ENCODE measurements around the gene CLIC3.
"Not testable (repeated sequence)": the region's sequence is repeated elsewhere in the genome, so short reads cannot be mapped to it uniquely, and the experiment has no call there.

CLIC3 gene

DNA sequence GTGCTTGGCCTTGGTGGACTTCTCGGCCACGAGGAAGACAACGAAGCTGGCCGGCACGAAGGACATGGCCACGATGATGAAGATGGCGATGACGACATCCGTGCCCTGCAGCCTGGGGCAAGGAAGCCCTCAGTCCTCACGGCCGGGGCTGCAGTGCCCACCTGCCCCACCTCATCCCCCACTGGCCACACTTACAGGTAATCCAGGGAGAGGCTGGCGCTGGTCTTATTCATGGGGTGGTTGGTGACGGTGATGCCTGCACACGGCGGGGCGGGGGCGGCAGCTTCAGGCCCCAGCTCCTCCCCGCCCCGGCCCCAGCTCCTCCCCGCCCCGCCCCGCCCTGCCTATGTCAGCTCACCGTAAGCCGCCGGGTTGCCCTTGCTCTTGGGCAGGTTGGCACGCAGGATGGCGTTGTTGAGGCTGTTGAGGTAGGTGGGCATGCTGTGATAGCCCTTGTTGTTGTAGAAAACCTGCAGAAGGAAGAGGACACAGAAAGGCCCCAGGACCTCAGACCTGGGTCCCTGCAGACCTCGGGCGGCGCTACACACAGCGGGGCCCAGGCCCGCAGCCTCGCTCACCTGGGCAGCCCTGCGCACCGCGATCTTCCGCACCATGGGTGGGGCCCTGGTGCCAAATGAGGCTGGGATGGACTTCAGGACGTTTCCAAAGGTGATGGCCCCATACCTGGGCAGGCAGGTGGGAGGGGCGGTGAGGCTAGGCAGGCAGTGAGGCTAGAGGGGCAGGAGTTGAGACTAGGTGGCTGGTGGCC, 15.7 kb upstream of the CLIC3 start:
- no peaks in the 10 kb centered on the region for H3K4me1 ChIP-seq (ENCODE audit: control insufficient read depth in 5 of 5, insufficient read depth in 5 of 5, low read length in 5 of 5)
- no peak overlapping the region for H3K27ac ChIP-seq (ENCODE audit: low read depth, low read length)
- H3K36me3 ChIP-seq (ENCODE audit: control insufficient read depth in 5 of 5, insufficient read depth in 5 of 5, low read length in 5 of 5): peaks cover 0 to 84% (median 64%) of the 10 kb centered on the region in 5 donors
- no peak overlapping the region for H3K9ac ChIP-seq (ENCODE audit: low read length in 5 of 5)
- no peaks in the 10 kb centered on the region for H3K9me3 ChIP-seq (ENCODE audit: control insufficient read depth in 5 of 5, low read length in 5 of 5)
- H3K27me3 ChIP-seq (ENCODE audit: control insufficient read depth in 5 of 5, insufficient read depth in 4 of 5, low read length in 5 of 5): no peaks in the 10 kb centered on the region
- no peak overlapping the region for H3K4me3 ChIP-seq (ENCODE audit: low read depth in 1 of 5, low read length in 5 of 5)

- no peak overlapping the region for H3K27ac ChIP-seq (ENCODE audit: low read depth, low read length)
- no peaks in the 10 kb centered on the region for H3K4me1 ChIP-seq (ENCODE audit: control insufficient read depth in 5 of 5, insufficient read depth in 5 of 5, low read length in 5 of 5)
- no peaks in the 10 kb centered on the region for H3K9me3 ChIP-seq (ENCODE audit: control insufficient read depth in 5 of 5, low read length in 5 of 5)
- no peaks in the 10 kb centered on the region for H3K27me3 ChIP-seq (ENCODE audit: control insufficient read depth in 5 of 5, insufficient read depth in 4 of 5, low read length in 5 of 5)
- H3K9ac ChIP-seq (ENCODE audit: low read length in 5 of 5): no peak overlapping the region
- peaks cover 0 to 75% (median 57%) of the 10 kb centered on the region in 5 donors for H3K36me3 ChIP-seq (ENCODE audit: control insufficient read depth in 5 of 5, insufficient read depth in 5 of 5, low read length in 5 of 5)
- no peak overlapping the region for H3K4me3 ChIP-seq (ENCODE audit: low read depth in 1 of 5, low read length in 5 of 5)
These were observed 14.8 kb upstream of the CLIC3 start for GRCh38 chr9:137011156-137011555.

DNA sequence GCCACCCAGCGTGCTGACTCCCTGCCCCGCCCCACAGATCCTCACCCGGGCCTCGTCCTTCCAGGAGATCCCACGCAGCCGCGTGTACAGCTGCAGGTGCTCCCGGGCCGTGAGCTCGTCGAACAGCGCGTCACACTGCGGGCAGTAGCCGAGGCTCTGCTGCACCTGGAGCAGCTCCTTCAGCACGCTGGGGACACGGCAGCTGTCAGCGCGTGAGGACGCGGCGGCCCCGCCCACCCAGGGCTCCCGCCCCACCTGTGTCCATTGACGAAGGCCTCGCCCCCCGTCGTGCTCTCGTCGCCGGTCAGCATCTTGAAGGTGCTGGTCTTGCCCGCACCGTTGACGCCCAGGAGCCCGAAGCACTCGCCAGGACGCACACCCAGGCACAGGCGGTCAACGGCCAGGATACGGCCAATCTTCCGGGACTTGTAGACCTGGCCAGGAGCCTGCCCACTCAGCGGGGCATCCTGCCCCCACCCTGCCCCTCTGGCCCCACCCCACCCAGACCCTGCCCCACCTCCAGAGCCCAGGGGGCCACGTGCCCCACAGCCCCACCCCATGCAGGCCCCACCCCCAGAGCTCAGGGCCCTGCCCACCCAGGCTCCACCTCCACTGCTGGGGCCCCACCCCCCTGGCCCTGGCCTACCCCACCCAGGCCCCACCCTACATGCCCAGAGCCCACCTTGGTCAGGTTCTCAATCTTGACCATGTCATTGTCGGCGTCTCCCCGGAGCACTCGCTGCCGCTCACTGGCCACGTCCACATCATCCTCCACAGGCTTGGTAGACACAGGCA, 13.8 kb upstream of the CLIC3 start:
- no peak overlapping the region for H3K9ac ChIP-seq (ENCODE audit: low read length in 5 of 5)
- H3K27me3 ChIP-seq (ENCODE audit: control insufficient read depth in 5 of 5, insufficient read depth in 4 of 5, low read length in 5 of 5): no peaks in the 10 kb centered on the region
- no peak overlapping the region for H3K4me3 ChIP-seq (ENCODE audit: low read depth in 1 of 5, low read length in 5 of 5)
- no peak overlapping the region for H3K27ac ChIP-seq (ENCODE audit: low read depth, low read length)
- no peaks in the 10 kb centered on the region for H3K9me3 ChIP-seq (ENCODE audit: control insufficient read depth in 5 of 5, low read length in 5 of 5)
- H3K4me1 ChIP-seq (ENCODE audit: control insufficient read depth in 5 of 5, insufficient read depth in 5 of 5, low read length in 5 of 5): no peaks in the 10 kb centered on the region
- H3K36me3 ChIP-seq (ENCODE audit: control insufficient read depth in 5 of 5, insufficient read depth in 5 of 5, low read length in 5 of 5): peaks cover 0 to 65% (median 48%) of the 10 kb centered on the region in 5 donors

GRCh38 chr9:137009217-137009616, 12.8 kb upstream of the CLIC3 start:
- Histone ChIP-seq H3K27ac (ENCODE audit: low read depth, low read length) (no peak overlapping the region), H3K9ac (ENCODE audit: low read length in 5 of 5) (no peak overlapping the region), H3K36me3 (ENCODE audit: control insufficient read depth in 5 of 5, insufficient read depth in 5 of 5, low read length in 5 of 5) (peaks cover 0 to 56% (median 39%) of the 10 kb centered on the region in 5 donors), H3K27me3 (ENCODE audit: control insufficient read depth in 5 of 5, insufficient read depth in 4 of 5, low read length in 5 of 5) (no peaks in the 10 kb centered on the region), H3K4me1 (ENCODE audit: control insufficient read depth in 5 of 5, insufficient read depth in 5 of 5, low read length in 5 of 5) (no peaks in the 10 kb centered on the region), H3K4me3 (ENCODE audit: low read depth in 1 of 5, low read length in 5 of 5) (no peak overlapping the region), H3K9me3 (ENCODE audit: control insufficient read depth in 5 of 5, low read length in 5 of 5) (peaks cover 0 to 3% (median 0%) of the 10 kb centered on the region in 5 donors)

DNA sequence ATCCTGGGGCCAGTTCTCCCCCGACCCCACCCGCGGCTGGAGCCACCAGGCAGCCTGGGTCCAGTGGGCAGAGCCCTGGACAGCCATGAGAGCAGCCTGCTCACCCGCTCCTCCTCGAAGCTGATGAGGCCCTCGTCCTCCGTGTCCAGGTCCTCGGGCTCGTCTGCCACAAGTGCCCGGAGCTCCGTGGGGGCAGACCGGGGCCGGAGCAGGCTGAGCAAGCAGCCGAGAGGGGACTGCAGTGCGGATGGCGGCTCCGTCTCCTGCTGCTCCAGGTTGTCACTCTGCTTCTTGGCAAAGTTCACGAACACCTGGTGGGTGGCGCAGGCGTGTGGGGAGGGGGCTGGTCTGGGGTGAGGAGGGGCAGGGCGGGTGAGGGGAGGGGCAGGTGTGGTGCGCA, 11.9 kb upstream of the CLIC3 start:
- no peak overlapping the region for H3K27ac ChIP-seq (ENCODE audit: low read depth, low read length)

DNA sequence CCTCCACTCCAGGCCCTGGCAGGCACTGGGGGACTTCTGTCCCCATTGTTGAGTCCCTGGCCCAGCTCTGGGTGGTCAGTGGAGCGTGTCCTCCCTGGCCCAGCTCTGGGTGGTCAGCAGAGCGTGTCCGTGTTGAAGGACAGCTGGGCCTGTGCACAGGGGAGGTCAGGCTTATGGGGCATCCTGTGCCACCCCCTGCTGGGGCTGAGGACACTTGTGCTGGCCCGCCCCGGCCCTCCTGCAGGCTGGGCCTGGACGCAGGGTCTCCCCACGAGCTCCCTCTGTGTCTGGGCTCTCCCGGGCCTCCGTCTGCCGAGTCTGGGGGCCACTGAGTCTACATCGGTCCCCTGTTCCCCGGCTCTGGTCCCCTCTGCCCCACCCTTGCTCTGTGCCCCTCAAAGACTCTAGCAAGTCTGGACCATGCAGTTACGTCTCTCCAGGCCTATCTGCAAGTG, 11.5 kb upstream of the CLIC3 start:
- no peak overlapping the region for H3K27ac ChIP-seq (ENCODE audit: low read depth, low read length)
- H3K4me1 ChIP-seq (ENCODE audit: control insufficient read depth in 5 of 5, insufficient read depth in 5 of 5, low read length in 5 of 5): no peaks in the 10 kb centered on the region
- H3K9ac ChIP-seq (ENCODE audit: low read length in 5 of 5): no peak overlapping the region
- no peaks in the 10 kb centered on the region for H3K27me3 ChIP-seq (ENCODE audit: control insufficient read depth in 5 of 5, insufficient read depth in 4 of 5, low read length in 5 of 5)
- H3K36me3 ChIP-seq (ENCODE audit: control insufficient read depth in 5 of 5, insufficient read depth in 5 of 5, low read length in 5 of 5): peaks cover 0 to 44% (median 30%) of the 10 kb centered on the region in 5 donors
- no peak overlapping the region for H3K4me3 ChIP-seq (ENCODE audit: low read depth in 1 of 5, low read length in 5 of 5)
- H3K9me3 ChIP-seq (ENCODE audit: control insufficient read depth in 5 of 5, low read length in 5 of 5): peaks cover 0 to 3% (median 0%) of the 10 kb centered on the region in 5 donors

More for the DNA sequence above, 11.9 kb upstream of the CLIC3 start:
- Histone ChIP-seq H3K9me3 (ENCODE audit: control insufficient read depth in 5 of 5, low read length in 5 of 5) (peaks cover 0 to 3% (median 0%) of the 10 kb centered on the region in 5 donors), H3K9ac (ENCODE audit: low read length in 5 of 5) (no peak overlapping the region), H3K4me3 (ENCODE audit: low read depth in 1 of 5, low read length in 5 of 5) (no peak overlapping the region), H3K27me3 (ENCODE audit: control insufficient read depth in 5 of 5, insufficient read depth in 4 of 5, low read length in 5 of 5) (no peaks in the 10 kb centered on the region), H3K36me3 (ENCODE audit: control insufficient read depth in 5 of 5, insufficient read depth in 5 of 5, low read length in 5 of 5) (peaks cover 0 to 47% (median 32%) of the 10 kb centered on the region in 5 donors), H3K4me1 (ENCODE audit: control insufficient read depth in 5 of 5, insufficient read depth in 5 of 5, low read length in 5 of 5) (no peaks in the 10 kb centered on the region)

DNA sequence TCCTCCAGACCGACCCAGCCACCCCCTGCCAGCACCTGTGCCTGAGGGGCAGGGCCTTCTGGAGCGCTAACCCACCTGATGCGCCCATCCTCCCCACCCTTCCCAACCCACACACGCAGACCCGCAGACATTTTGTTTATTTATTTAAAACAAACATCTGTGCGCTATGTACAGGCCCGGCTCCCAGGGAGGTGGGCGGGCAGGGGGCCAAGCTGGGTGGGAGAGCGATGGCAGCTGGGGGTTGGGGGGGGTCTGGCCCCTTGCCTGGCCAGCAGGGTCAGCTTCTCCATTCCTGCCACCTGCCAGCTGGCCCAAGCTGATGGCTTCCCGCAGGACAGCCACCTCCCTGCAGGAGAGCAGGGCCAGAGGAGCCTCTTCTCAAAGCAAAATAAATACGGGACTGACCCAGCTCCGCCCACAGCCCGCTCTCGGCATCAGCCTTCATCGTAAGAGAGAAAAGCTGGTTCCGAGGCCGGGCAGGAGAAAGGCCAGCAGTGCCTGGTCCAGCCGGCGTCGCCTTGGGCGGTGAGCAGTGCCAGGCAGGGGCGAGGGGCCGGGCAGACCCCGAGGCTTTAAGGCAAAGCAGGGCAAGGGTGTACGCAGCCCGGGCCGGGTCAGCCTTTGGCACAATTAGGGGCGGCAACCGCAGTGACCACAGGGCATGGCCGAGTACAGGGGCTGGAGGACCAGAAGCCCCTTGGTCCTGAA, 10.9 kb upstream of the CLIC3 start:
- no peak overlapping the region for H3K27ac ChIP-seq (ENCODE audit: low read depth, low read length)

DNA sequence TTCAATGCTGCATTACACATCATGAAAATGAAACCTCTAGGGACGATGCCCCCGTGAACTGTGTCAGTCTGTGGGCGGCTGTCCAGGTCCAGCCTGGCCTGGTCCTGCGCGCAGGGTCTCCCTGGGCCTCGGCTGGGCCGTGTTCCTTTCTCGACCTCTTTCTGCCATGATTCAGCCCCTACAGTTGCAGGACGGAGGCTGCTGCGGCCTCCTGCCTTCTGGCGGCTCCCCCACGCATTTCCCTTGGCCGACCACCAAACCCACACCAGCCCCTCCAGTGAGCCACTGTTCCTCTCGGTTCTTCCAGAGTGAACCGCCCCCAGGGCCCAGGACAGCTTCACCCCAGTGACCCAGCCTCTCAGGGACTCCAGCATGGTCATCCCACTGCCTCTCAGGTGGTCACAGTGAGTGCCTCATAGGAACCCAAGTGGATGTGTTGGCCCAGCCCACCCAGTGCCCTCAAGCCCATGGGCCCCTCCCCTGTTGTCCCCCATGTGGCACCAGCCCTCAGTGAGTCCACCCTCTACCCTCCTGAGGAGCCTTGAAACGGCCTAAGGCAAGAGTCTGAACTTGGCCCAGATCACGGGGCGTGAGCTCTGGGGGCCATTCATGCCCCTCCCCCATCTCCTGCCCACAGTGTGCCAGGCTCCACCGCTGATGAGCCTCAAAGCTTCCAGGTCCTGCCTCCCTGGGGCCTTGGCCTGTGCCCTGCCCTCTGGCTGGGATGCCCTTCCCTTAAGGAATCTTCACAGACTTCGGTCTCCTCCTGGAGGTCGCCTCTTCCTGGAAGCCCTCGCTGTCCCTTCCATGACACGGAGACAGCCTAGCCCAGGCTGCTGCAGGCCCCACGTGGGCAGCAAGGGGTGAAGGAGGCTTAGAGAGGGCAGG, 10.0 kb upstream of the CLIC3 start:
- no peaks in the 10 kb centered on the region for H3K27me3 ChIP-seq (ENCODE audit: control insufficient read depth in 5 of 5, insufficient read depth in 4 of 5, low read length in 5 of 5)
- H3K27ac ChIP-seq (ENCODE audit: low read depth, low read length): no peak overlapping the region

More for the DNA sequence above, 10.9 kb upstream of the CLIC3 start:
- H3K9ac ChIP-seq (ENCODE audit: low read length in 5 of 5): no peak overlapping the region
- H3K4me1 ChIP-seq (ENCODE audit: control insufficient read depth in 5 of 5, insufficient read depth in 5 of 5, low read length in 5 of 5): no peaks in the 10 kb centered on the region
- no peak overlapping the region for H3K4me3 ChIP-seq (ENCODE audit: low read depth in 1 of 5, low read length in 5 of 5)
- H3K36me3 ChIP-seq (ENCODE audit: control insufficient read depth in 5 of 5, insufficient read depth in 5 of 5, low read length in 5 of 5): peaks cover 0 to 38% (median 25%) of the 10 kb centered on the region in 5 donors
- no peaks in the 10 kb centered on the region for H3K27me3 ChIP-seq (ENCODE audit: control insufficient read depth in 5 of 5, insufficient read depth in 4 of 5, low read length in 5 of 5)
- H3K9me3 ChIP-seq (ENCODE audit: control insufficient read depth in 5 of 5, low read length in 5 of 5): peaks cover 0 to 3% (median 0%) of the 10 kb centered on the region in 5 donors

GRCh38 chr9:137004285-137004684, 7.9 kb upstream of the CLIC3 start:
- peaks cover 0 to 13% (median 5%) of the 10 kb centered on the region in 5 donors for H3K4me1 ChIP-seq (ENCODE audit: control insufficient read depth in 5 of 5, insufficient read depth in 5 of 5, low read length in 5 of 5)
- H3K4me3 ChIP-seq (ENCODE audit: low read depth in 1 of 5, low read length in 5 of 5); H3K9ac ChIP-seq (ENCODE audit: low read length in 5 of 5); H3K9me3 ChIP-seq (ENCODE audit: control insufficient read depth in 5 of 5, low read length in 5 of 5); H3K27ac ChIP-seq (ENCODE audit: low read depth, low read length); H3K27me3 ChIP-seq (ENCODE audit: control insufficient read depth in 5 of 5, insufficient read depth in 4 of 5, low read length in 5 of 5): not testable (repeated sequence)
- peaks cover 0 to 16% (median 9%) of the 10 kb centered on the region in 5 donors for H3K36me3 ChIP-seq (ENCODE audit: control insufficient read depth in 5 of 5, insufficient read depth in 5 of 5, low read length in 5 of 5)

More for the DNA sequence above, 10.0 kb upstream of the CLIC3 start:
- no peak overlapping the region for H3K4me3 ChIP-seq (ENCODE audit: low read depth in 1 of 5, low read length in 5 of 5)
- H3K36me3 ChIP-seq (ENCODE audit: control insufficient read depth in 5 of 5, insufficient read depth in 5 of 5, low read length in 5 of 5): peaks cover 0 to 30% (median 17%) of the 10 kb centered on the region in 5 donors
- H3K4me1 ChIP-seq (ENCODE audit: control insufficient read depth in 5 of 5, insufficient read depth in 5 of 5, low read length in 5 of 5): peaks cover 0 to 3% (median 0%) of the 10 kb centered on the region in 5 donors
- peaks cover 0 to 3% (median 0%) of the 10 kb centered on the region in 5 donors for H3K9me3 ChIP-seq (ENCODE audit: control insufficient read depth in 5 of 5, low read length in 5 of 5)
- no peak overlapping the region for H3K9ac ChIP-seq (ENCODE audit: low read length in 5 of 5)

Measured in subcutaneous abdominal adipose tissue (tissue), 5 donors.